ENCODE results near the gene BCAP31. TPM values are rescaled to one million over a fixed set of nuclear protein-coding genes. Genes with fewer than 3 reads are reported as not detected.
A peak's percentile ranks its signal among the peaks of the same experiment; 100 is the strongest.

BCAP31 gene
- total RNA-seq, 1 donor = 127 TPM

DNA sequence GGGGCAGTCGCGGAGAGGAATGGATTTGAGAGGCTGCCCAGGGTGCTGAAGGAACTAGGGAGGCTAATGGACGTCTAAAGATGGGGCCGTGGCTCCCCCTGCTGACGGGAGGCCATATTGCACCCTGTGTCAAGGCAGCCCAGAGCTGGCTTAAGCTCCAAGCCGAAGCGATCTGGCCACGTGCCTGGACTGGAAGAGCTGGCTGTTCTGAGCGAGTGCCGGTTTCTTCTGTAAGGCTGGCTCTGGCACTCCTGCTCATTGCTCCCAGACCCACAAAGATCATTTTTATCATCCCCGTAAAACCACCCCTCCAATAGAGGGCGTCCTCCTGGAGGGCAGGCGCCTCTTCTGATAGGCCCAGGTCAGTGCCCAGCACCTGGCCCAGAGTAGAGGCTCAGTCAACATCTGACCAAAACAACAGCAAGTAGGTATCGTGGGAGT lies 56.2 kb downstream of the BCAP31 start:
- H3K4me3 ChIP-seq (ENCODE audit: low read depth, low read length) = no peak overlapping the region
- TF ChIP-seq, protein P1, sequence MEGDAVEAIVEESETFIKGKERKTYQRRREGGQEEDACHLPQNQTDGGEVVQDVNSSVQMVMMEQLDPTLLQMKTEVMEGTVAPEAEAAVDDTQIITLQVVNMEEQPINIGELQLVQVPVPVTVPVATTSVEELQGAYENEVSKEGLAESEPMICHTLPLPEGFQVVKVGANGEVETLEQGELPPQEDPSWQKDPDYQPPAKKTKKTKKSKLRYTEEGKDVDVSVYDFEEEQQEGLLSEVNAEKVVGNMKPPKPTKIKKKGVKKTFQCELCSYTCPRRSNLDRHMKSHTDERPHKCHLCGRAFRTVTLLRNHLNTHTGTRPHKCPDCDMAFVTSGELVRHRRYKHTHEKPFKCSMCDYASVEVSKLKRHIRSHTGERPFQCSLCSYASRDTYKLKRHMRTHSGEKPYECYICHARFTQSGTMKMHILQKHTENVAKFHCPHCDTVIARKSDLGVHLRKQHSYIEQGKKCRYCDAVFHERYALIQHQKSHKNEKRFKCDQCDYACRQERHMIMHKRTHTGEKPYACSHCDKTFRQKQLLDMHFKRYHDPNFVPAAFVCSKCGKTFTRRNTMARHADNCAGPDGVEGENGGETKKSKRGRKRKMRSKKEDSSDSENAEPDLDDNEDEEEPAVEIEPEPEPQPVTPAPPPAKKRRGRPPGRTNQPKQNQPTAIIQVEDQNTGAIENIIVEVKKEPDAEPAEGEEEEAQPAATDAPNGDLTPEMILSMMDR (IDR thresholded peaks at IDR 0.05; ENCODE audit: insufficient read depth, low read depth, low read length) = peak; percentile 66
- DNase-seq (ENCODE audit: low read depth) = peak; percentile 64

GRCh38 chrX:153667281-153667955 lies 56.8 kb downstream of the BCAP31 start:
- DNase-seq (ENCODE audit: low read depth) = no peak
- H3K4me3 ChIP-seq (ENCODE audit: low read depth, low read length) = no peak overlapping the region
- TF ChIP-seq, protein P1 (IDR thresholded peaks at IDR 0.05; ENCODE audit: insufficient read depth, low read depth, low read length) = no peak

GRCh38 chrX:153665726-153666306 lies 58.4 kb downstream of the BCAP31 start:
- TF ChIP-seq, protein P1 (IDR thresholded peaks at IDR 0.05; ENCODE audit: insufficient read depth, low read depth, low read length) = no peak
- H3K4me3 ChIP-seq (ENCODE audit: low read depth, low read length) = no peak overlapping the region
- DNase-seq (ENCODE audit: low read depth) = no peak

GRCh38 chrX:153662266-153662665 lies 61.9 kb downstream of the BCAP31 start:
- TF ChIP-seq, protein P1 (IDR thresholded peaks at IDR 0.05; ENCODE audit: insufficient read depth, low read depth, low read length) = peak; percentile 51
- H3K4me3 ChIP-seq (ENCODE audit: low read depth, low read length) = no peak overlapping the region
- DNase-seq (ENCODE audit: low read depth) = peak; percentile 40

DNA sequence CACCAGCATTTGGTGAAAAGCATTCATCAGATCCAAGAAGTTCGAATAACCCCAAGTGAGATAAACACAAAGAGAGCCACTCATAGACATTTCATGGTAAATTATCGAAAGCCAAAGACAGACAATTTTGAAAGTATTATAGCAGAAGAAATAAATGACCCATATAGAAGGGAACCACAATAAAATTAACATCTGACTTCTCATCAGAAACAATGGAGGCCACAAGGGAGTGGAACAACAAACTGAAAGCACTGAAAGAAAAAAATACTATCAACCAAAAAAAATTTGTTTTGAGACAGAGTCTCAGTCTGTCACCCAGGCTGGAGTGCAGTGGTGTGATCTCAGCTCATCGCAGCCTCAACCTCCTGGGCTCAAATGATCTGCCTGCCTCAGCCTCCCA lies 64.9 kb downstream of the BCAP31 start:
- no peak for DNase-seq (ENCODE audit: low read depth)
- TF ChIP-seq, protein P1 (IDR thresholded peaks at IDR 0.05; ENCODE audit: insufficient read depth, low read depth, low read length) = no peak
- no peak overlapping the region for H3K4me3 ChIP-seq (ENCODE audit: low read depth, low read length)

- DNase-seq (ENCODE audit: low read depth) = no peak
- no peak overlapping the region for H3K4me3 ChIP-seq (ENCODE audit: low read depth, low read length)
- TF ChIP-seq, protein P1 (IDR thresholded peaks at IDR 0.05; ENCODE audit: insufficient read depth, low read depth, low read length) = no peak
Observed at GRCh38 chrX:153657161-153657560, 67.0 kb downstream of the BCAP31 start.

All from fibroblast of villous mesenchyme (primary cell).